Naive B cell (primary cell): ENCODE measurements around the gene NRG3. TPM values are rescaled to one million over a fixed set of nuclear protein-coding genes. Genes with fewer than 3 reads are reported as not detected.

ENCODE experiments used
- ATAC-seq, 2 donors: fragments of 150-1000 bp; cut with Tn5 transposase; 2 replicates each; pipeline ENCODE4 v1.10.0; 2021; ENCODE audit warnings: low read depth in 2 of 2, mild to moderate bottlenecking in 2 of 2, moderate library complexity in 2 of 2
- DNase-seq: peaks from one replicate; pipeline ENCODE4 v3.0.0; 2022
- H3K27ac Mint-ChIP-seq, 6 donors: one replicate each; pipeline ENCODE4 v1.8.0; 2020 to 2022; ENCODE audit warnings: mild to moderate bottlenecking in 6 of 6, mixed read lengths in 6 of 6, moderate library complexity in 5 of 6, inconsistent platforms in 2 of 6
- H3K27me3 Mint-ChIP-seq, 3 donors: one replicate each; pipeline ENCODE4 v1.8.0; 2021 to 2022; ENCODE audit warnings: mixed read lengths in 3 of 3, mild to moderate bottlenecking in 1 of 3
- H3K36me3 Mint-ChIP-seq, 2 donors: one replicate each; pipeline ENCODE4 v1.8.0; 2020 to 2022; ENCODE audit warnings: mixed read lengths in 2 of 2, inconsistent platforms in 1 of 2, mild to moderate bottlenecking in 1 of 2
- H3K4me1 Mint-ChIP-seq, 3 donors: one replicate each; pipeline ENCODE4 v1.8.0; 2020 to 2022; ENCODE audit warnings: mixed read lengths in 3 of 3, inconsistent platforms in 1 of 3, mild to moderate bottlenecking in 1 of 3, moderate library complexity in 1 of 3
- H3K4me3 Mint-ChIP-seq, 8 donors: one replicate each; pipeline ENCODE4 v1.8.0; 2020 to 2022; ENCODE audit warnings: mild to moderate bottlenecking in 8 of 8, mixed read lengths in 8 of 8, moderate library complexity in 8 of 8, inconsistent platforms in 2 of 8
- H3K9me3 Mint-ChIP-seq, 7 donors: one replicate each; pipeline ENCODE4 v1.8.0; 2020 to 2022; ENCODE audit warnings: mixed read lengths in 7 of 7, mild to moderate bottlenecking in 5 of 7, inconsistent platforms in 2 of 7, moderate library complexity in 1 of 7
- polyA plus RNA-seq, 6 donors: library from polyadenylated mRNA; unstranded; fragments of 300-500 nt; fragmentation: Illumina TruSeq; gene quantifications; one replicate each; pipeline ENCODE4 v1.2.3, GENCODE V29; 2021; ENCODE audit warnings: low read depth in 6 of 6

NRG3 gene
- polyA plus RNA-seq, 6 donors from 2014 or later = not detected

GRCh38 chr10:82692458-82692857 is 817.5 kb downstream of the NRG3 start:
- no peak for ATAC-seq
- peaks cover 0 to 23% (median 5%) of the 10 kb centered on the region in 7 donors for H3K9me3 Mint-ChIP-seq
- H3K36me3 Mint-ChIP-seq = no peaks in the 10 kb centered on the region
- H3K27ac Mint-ChIP-seq = no peak overlapping the region
- H3K4me3 Mint-ChIP-seq = no peak overlapping the region
- DNase-seq = no peak
- no peaks in the 10 kb centered on the region for H3K4me1 Mint-ChIP-seq
- no peaks in the 10 kb centered on the region for H3K27me3 Mint-ChIP-seq

DNA sequence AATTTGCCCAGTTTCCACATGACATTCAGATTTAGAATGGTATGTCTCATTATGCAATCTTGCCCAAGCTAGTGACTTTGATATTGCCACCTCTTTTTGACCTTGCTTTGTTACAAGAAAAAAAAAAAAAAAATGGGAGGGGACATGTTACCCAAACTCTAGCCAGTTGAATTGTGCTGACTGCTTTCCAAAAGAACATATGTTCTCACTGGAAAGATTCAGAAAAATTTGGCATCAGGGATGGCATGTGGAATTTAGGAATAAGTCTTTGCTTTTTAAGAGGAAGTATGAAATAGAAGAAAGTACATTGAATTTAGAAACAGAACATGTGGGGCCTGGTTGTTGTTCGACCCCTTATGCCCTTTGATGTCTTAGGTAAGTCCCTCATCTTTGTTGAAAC is 846.8 kb downstream of the NRG3 start:
- no peaks in the 10 kb centered on the region for H3K36me3 Mint-ChIP-seq
- ATAC-seq (no peak), DNase-seq (no peak)
- peaks cover 0 to 30% (median 9%) of the 10 kb centered on the region in 7 donors for H3K9me3 Mint-ChIP-seq
- H3K4me1 Mint-ChIP-seq = no peaks in the 10 kb centered on the region
- H3K27me3 Mint-ChIP-seq = no peaks in the 10 kb centered on the region
- no peak overlapping the region for H3K27ac Mint-ChIP-seq
- no peak overlapping the region for H3K4me3 Mint-ChIP-seq

DNA sequence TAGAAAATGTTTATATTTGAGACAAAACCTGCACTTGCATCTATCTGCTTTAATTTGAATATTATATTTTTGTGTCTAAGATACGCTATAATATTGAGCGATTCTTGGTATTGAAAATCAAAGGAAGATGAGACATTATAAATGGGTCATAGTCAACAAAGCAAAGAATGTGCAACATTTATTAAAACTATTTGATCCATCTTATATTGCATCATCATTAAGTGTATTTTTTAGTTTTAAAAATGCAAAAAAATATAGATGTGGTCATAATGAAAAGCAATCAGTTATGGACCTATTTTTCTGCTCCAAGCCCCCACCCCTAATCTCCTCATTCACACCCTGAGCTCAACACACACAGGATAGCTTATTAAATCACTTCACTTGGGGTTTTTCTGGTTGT is 847.3 kb downstream of the NRG3 start:
- ATAC-seq = no peak
- Mint-ChIP-seq H3K9me3 (peaks cover under 1 to 32% (median 9%) of the 10 kb centered on the region in 7 donors), H3K4me1 (no peaks in the 10 kb centered on the region), H3K27me3 (no peaks in the 10 kb centered on the region), H3K36me3 (no peaks in the 10 kb centered on the region), H3K4me3 (no peak overlapping the region), H3K27ac (no peak overlapping the region)
- DNase-seq = no peak

DNA sequence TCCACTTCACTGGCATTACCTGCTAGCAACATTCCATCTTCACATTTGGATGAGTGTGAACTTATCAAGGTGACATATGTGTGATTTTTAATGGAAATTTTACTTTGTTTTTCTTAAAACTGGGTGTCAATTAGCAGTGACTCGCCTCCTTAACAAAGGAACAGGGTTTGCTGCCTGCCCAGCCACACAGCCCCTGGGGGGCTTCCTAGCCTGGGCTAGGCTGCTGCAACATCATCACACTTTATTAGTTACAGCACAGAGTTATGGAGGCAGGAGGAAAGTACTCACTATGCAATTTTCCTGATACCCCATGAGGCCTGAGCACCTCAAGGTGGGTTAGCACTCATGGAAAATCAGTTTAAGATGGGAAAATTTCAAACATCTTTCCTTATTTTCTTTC is 861.3 kb downstream of the NRG3 start:
- H3K4me1 Mint-ChIP-seq = no peaks in the 10 kb centered on the region
- peaks cover 0 to 10% (median 3%) of the 10 kb centered on the region in 7 donors for H3K9me3 Mint-ChIP-seq
- H3K36me3 Mint-ChIP-seq = no peaks in the 10 kb centered on the region
- H3K27ac Mint-ChIP-seq = no peak overlapping the region
- no peak for DNase-seq
- ATAC-seq = no peak
- no peak overlapping the region for H3K4me3 Mint-ChIP-seq
- no peaks in the 10 kb centered on the region for H3K27me3 Mint-ChIP-seq

DNA sequence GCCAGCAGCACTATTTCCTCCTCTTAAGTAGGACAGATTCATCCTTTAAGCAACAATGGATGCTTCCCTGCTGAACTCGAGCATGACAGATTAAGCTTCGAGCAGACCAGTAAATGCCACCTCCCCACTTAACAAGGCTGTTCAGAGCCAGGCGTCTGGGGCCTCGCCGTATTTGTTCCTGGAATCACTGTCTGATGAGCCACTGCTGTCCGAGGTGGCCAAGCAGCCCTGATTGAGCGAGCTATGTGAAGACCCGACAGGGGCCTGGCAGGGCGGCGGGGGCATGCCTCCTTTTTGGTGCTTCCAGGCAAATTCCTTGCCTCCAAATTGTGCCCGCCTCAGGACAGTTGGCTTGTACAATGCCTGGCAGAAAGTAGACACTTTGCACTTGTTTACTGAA is 862.6 kb downstream of the NRG3 start:
- H3K36me3 Mint-ChIP-seq = no peaks in the 10 kb centered on the region
- ATAC-seq (no peak), DNase-seq (no peak)
- no peaks in the 10 kb centered on the region for H3K27me3 Mint-ChIP-seq
- H3K27ac Mint-ChIP-seq = no peak overlapping the region
- H3K9me3 Mint-ChIP-seq = peaks cover 0 to 10% (median 3%) of the 10 kb centered on the region in 7 donors
- H3K4me1 Mint-ChIP-seq = no peaks in the 10 kb centered on the region
- no peak overlapping the region for H3K4me3 Mint-ChIP-seq

DNA sequence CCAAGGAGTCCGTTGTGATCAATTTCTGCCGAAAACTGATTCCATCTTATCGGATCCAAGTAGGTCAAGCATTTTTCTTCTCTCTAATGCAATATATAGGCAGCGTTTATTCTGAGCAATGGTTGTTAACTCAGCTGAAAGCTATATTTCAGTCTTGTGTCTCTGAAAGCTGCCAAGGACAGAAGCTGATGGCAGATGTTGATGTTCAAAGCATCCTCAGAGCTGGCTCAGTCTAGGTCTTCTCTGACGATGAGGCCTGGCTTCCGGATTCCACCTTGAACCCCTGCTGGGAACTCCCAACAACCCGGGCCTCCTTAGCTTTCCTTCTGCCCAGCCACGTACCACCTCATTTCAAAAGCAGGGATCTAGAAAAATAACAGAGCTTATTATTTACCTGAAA is 863.6 kb downstream of the NRG3 start:
- ATAC-seq (no peak), DNase-seq (no peak)
- no peak overlapping the region for H3K4me3 Mint-ChIP-seq
- no peak overlapping the region for H3K27ac Mint-ChIP-seq
- H3K36me3 Mint-ChIP-seq = no peaks in the 10 kb centered on the region
- peaks cover 0 to 10% (median 3%) of the 10 kb centered on the region in 7 donors for H3K9me3 Mint-ChIP-seq
- no peaks in the 10 kb centered on the region for H3K4me1 Mint-ChIP-seq
- H3K27me3 Mint-ChIP-seq = no peaks in the 10 kb centered on the region

DNA sequence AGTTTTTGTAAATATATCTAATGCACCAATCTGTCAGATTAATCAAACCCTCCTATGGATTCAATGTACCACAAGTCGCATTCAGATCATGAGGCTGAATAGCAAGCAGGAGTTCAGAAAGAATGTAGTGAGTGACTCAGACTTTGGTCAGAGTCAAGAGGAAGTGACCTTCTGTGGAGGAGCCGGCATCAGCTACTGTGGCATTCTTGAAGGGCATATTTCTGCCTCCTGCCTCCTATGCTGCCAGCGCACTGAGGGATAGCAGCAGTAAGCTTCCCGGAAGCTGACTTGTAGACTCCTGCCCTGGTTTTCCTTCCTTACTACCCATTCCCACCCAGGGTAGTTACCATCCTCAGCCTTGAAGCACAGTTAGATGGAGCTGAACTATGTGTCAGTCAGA is 867.5 kb downstream of the NRG3 start:
- H3K27ac Mint-ChIP-seq = no peak overlapping the region
- H3K4me1 Mint-ChIP-seq = no peaks in the 10 kb centered on the region
- H3K36me3 Mint-ChIP-seq = no peaks in the 10 kb centered on the region
- H3K4me3 Mint-ChIP-seq = no peak overlapping the region
- peaks cover 0 to 2% (median 0%) of the 10 kb centered on the region in 7 donors for H3K9me3 Mint-ChIP-seq
- ATAC-seq (no peak), DNase-seq (no peak)
- H3K27me3 Mint-ChIP-seq = no peaks in the 10 kb centered on the region

GRCh38 chr10:82742898-82743297 is 867.9 kb downstream of the NRG3 start:
- Mint-ChIP-seq H3K27me3 (no peaks in the 10 kb centered on the region), H3K36me3 (no peaks in the 10 kb centered on the region), H3K4me1 (no peaks in the 10 kb centered on the region), H3K4me3 (no peak overlapping the region), H3K9me3 (peaks cover 0 to 2% (median 0%) of the 10 kb centered on the region in 7 donors), H3K27ac (no peak overlapping the region)
- DNase-seq (no peak), ATAC-seq (no peak)

DNA sequence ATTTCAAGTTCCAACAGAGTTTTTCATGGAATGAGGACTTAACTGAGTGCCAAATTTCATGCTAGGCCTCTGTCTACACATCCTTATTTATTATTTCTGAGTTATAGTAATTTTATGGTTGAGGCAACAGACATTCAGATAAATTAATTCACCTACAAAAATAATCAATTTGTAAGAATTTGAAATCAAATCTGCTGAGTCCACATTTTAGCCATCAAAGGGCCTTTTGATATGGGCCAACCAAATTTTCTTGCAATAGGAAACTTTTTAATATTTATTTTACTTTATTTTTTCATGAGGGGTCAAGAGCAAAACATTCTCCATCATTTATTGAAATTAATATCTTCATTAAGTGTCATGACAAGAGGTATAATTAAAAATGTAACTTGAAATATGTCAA is 875.5 kb downstream of the NRG3 start:
- Mint-ChIP-seq H3K27ac (no peak overlapping the region), H3K4me3 (no peak overlapping the region), H3K4me1 (no peaks in the 10 kb centered on the region), H3K27me3 (no peaks in the 10 kb centered on the region), H3K9me3 (no peaks in the 10 kb centered on the region), H3K36me3 (no peaks in the 10 kb centered on the region)
- no peak for DNase-seq
- no peak for ATAC-seq

- no peak for ATAC-seq
- no peaks in the 10 kb centered on the region for H3K36me3 Mint-ChIP-seq
These were observed 882.4 kb downstream of the NRG3 start for GRCh38 chr10:82757397-82757796.

GRCh38 chr10:82757901-82758300 is 882.9 kb downstream of the NRG3 start:
- ATAC-seq = no peak
- H3K36me3 Mint-ChIP-seq = no peaks in the 10 kb centered on the region
- no peak overlapping the region for H3K4me3 Mint-ChIP-seq
- H3K27ac Mint-ChIP-seq = no peak overlapping the region
- DNase-seq = no peak
- H3K9me3 Mint-ChIP-seq = peaks cover 0 to 4% (median 0%) of the 10 kb centered on the region in 7 donors
- no peaks in the 10 kb centered on the region for H3K27me3 Mint-ChIP-seq
- no peaks in the 10 kb centered on the region for H3K4me1 Mint-ChIP-seq

More at GRCh38 chr10:82757397-82757796, 882.4 kb downstream of the NRG3 start:
- Mint-ChIP-seq H3K27ac (no peak overlapping the region), H3K27me3 (no peaks in the 10 kb centered on the region), H3K4me1 (no peaks in the 10 kb centered on the region), H3K4me3 (no peak overlapping the region), H3K9me3 (peaks cover 0 to 4% (median 0%) of the 10 kb centered on the region in 7 donors)
- DNase-seq = no peak

- no peak for ATAC-seq
- no peaks in the 10 kb centered on the region for H3K4me1 Mint-ChIP-seq
- peaks cover 0 to 4% (median 0%) of the 10 kb centered on the region in 7 donors for H3K9me3 Mint-ChIP-seq
- no peak overlapping the region for H3K27ac Mint-ChIP-seq
- no peaks in the 10 kb centered on the region for H3K36me3 Mint-ChIP-seq
- H3K4me3 Mint-ChIP-seq = no peak overlapping the region
- no peak for DNase-seq
- H3K27me3 Mint-ChIP-seq = no peaks in the 10 kb centered on the region
These were observed 884.1 kb downstream of the NRG3 start for GRCh38 chr10:82759050-82759449.

GRCh38 chr10:82762641-82763040 is 887.6 kb downstream of the NRG3 start:
- H3K27ac Mint-ChIP-seq = no peak overlapping the region
- H3K9me3 Mint-ChIP-seq = peaks cover 0 to 8% (median 0%) of the 10 kb centered on the region in 7 donors
- no peak for DNase-seq
- no peaks in the 10 kb centered on the region for H3K4me1 Mint-ChIP-seq
- no peaks in the 10 kb centered on the region for H3K36me3 Mint-ChIP-seq
- no peak overlapping the region for H3K4me3 Mint-ChIP-seq
- no peaks in the 10 kb centered on the region for H3K27me3 Mint-ChIP-seq
- no peak for ATAC-seq

GRCh38 chr10:82768040-82768439 is 893.0 kb downstream of the NRG3 start:
- no peak overlapping the region for H3K4me3 Mint-ChIP-seq
- H3K9me3 Mint-ChIP-seq = peaks cover 0 to 7% (median 3%) of the 10 kb centered on the region in 7 donors
- no peak overlapping the region for H3K27ac Mint-ChIP-seq
- no peaks in the 10 kb centered on the region for H3K4me1 Mint-ChIP-seq
- no peak for DNase-seq
- no peaks in the 10 kb centered on the region for H3K36me3 Mint-ChIP-seq
- ATAC-seq = no peak
- no peaks in the 10 kb centered on the region for H3K27me3 Mint-ChIP-seq

GRCh38 chr10:82778908-82779307 is 903.9 kb downstream of the NRG3 start:
- H3K9me3 Mint-ChIP-seq = peaks cover 1 to 15% (median 6%) of the 10 kb centered on the region in 7 donors
- DNase-seq = no peak
- no peak overlapping the region for H3K27ac Mint-ChIP-seq
- H3K36me3 Mint-ChIP-seq = no peaks in the 10 kb centered on the region
- no peak overlapping the region for H3K4me3 Mint-ChIP-seq
- ATAC-seq = no peak
- H3K4me1 Mint-ChIP-seq = no peaks in the 10 kb centered on the region
- H3K27me3 Mint-ChIP-seq = no peaks in the 10 kb centered on the region
